Fibroblast of lung (primary cell): ENCODE results near the gene CTBP2.

Experiments
- CTCF ChIP-seq, 2 donors: IDR thresholded peaks in 1 of 2; conservative IDR thresholded peaks in 1 of 2; 1 replicate in 1 of 2; 2 replicates in 1 of 2; pipeline ENCODE4 v1.5.1; 2011 to 2012; ENCODE audit warnings: low read length in 2 of 2, control low read depth in 1 of 2, inconsistent platforms in 1 of 2, low read depth in 1 of 2, mild to moderate bottlenecking in 1 of 2
- EZH2 ChIP-seq: IDR thresholded peaks from 2 replicates; pipeline ENCODE4 v1.5.1; 2012; ENCODE audit warnings: low read length, control low read depth, mild to moderate bottlenecking; ENCODE audit errors: missing control alignments

- TF ChIP-seq CTCF (conservative IDR thresholded peaks at IDR 0.05 in 1 of 2, IDR thresholded peaks at IDR 0.05 in 1 of 2; ENCODE audit: low read depth in 1 of 2, low read length in 2 of 2): no peak
- TF ChIP-seq EZH2: no peak
These were observed 177.0 kb downstream of the CTBP2 start for GRCh38 chr10:124983321-124983720.
